Coronary artery (tissue), 2 donors: ENCODE measurements around the gene CNPY1.
"Not testable (repeated sequence)": the region's sequence is repeated elsewhere in the genome, so short reads cannot be mapped to it uniquely, and the experiment has no call there.

ENCODE experiments used
- DNase-seq: peaks from one replicate; pipeline ENCODE4 v3.0.0-alpha.2; 2017; ENCODE audit warnings: low spot score
- H3K27ac ChIP-seq, 2 donors: fragments of 200-600 bp; sonication (generic); one replicate each; pipeline ENCODE4 v1.5.1; 2016 to 2019
- H3K4me3 ChIP-seq: fragments of 200-600 bp; sonication (generic); 2 replicates; pipeline ENCODE4 v1.5.1; 2016; ENCODE audit warnings: mild to moderate bottlenecking, moderate library complexity
- TF ChIP-seq, protein P1 (sequence below): fragments of 200-600 bp; sonication (generic); IDR thresholded peaks from one replicate; pipeline ENCODE4 v1.5.1; 2019; ENCODE audit warnings: antibody characterized with exemption

CNPY1 gene

GRCh38 chr7:155526225-155526624, 20.1 kb downstream of the CNPY1 start:
- DNase-seq, result peak; percentile 40
- no peak overlapping the region for H3K4me3 ChIP-seq
- TF ChIP-seq, protein P1, sequence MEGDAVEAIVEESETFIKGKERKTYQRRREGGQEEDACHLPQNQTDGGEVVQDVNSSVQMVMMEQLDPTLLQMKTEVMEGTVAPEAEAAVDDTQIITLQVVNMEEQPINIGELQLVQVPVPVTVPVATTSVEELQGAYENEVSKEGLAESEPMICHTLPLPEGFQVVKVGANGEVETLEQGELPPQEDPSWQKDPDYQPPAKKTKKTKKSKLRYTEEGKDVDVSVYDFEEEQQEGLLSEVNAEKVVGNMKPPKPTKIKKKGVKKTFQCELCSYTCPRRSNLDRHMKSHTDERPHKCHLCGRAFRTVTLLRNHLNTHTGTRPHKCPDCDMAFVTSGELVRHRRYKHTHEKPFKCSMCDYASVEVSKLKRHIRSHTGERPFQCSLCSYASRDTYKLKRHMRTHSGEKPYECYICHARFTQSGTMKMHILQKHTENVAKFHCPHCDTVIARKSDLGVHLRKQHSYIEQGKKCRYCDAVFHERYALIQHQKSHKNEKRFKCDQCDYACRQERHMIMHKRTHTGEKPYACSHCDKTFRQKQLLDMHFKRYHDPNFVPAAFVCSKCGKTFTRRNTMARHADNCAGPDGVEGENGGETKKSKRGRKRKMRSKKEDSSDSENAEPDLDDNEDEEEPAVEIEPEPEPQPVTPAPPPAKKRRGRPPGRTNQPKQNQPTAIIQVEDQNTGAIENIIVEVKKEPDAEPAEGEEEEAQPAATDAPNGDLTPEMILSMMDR, result no peak
- H3K27ac ChIP-seq, result no peak overlapping the region

DNA sequence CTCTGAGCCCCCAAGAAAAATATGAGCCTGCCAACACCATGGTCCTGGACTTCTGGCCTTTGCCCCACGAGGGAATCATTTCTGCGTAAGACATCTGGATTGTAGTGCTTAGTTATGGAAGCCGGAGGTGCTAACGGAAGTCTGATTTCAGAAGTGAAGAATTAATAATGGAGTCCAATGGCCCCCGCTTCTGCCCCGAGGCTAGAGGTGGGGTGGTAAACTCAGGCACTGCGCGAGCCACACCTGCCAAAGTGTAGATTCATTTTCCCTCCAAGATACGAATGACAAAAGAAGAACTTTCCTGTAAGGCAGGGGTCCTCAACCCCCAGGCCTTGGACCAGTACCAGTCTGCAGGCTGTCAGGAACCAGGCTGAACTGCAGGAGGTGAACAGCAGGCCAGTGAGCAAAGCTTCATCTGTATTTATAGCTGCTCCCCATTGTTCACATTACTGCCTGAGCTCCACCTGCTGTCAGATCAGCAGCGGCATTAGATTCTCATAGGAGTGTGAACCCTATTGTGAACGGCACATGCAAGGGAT, 22.3 kb downstream of the CNPY1 start:
- TF ChIP-seq, protein P1, result no peak

GRCh38 chr7:155523168-155523675, 23.1 kb downstream of the CNPY1 start:
- Histone ChIP-seq H3K4me3 (no peak overlapping the region), H3K27ac (no peak overlapping the region)
- TF ChIP-seq, protein P1, result no peak
- no peak for DNase-seq

More for the DNA sequence above, 22.3 kb downstream of the CNPY1 start:
- Histone ChIP-seq H3K27ac (no peak overlapping the region), H3K4me3 (no peak overlapping the region)
- no peak for DNase-seq

- H3K27ac ChIP-seq, result no peak overlapping the region
- peak; percentile 62 for DNase-seq
- no peak overlapping the region for H3K4me3 ChIP-seq
- TF ChIP-seq, protein P1, result no peak
Measured at GRCh38 chr7:155521743-155522398, 24.5 kb downstream of the CNPY1 start.

DNA sequence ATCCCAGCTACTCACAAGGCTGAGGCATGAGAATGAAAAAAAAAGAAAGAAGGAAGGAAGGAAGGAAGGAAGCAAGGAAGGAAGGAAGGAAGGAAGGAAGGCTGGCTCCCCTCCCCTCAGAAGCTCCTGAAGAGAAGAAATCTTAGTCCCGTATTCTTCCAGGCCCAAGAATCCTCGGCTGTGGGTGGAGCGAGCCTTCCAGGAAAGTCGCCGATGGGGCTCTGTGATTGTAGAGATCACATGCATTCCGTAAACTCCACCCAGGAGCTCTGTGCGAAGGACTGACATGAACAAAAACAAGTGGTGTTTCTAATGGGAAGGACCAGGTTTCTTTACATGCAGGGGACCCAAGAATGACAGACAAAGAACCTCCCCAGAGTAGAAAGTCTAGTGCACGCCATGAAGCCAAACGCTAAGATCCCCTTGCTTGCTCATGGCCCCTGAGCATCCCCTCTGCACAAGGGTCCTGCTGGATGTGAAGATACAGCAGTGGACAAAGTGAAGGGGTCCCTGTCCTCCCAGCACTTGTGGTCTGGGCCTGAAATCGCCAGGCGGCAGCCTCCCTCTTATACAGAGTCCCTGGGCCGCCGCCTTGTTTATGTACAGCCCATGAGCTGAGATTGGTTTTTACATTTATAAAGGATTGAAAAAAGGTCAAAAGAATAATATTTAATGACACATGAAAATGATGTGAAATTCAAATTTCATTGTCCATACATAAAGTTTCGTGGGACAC, 25.2 kb downstream of the CNPY1 start:
- TF ChIP-seq, protein P1, result no peak
- no peak for DNase-seq
- no peak overlapping the region for H3K4me3 ChIP-seq
- H3K27ac ChIP-seq, result no peak overlapping the region

GRCh38 chr7:155520114-155520513, 26.2 kb downstream of the CNPY1 start:
- Histone ChIP-seq H3K4me3 (no peak overlapping the region), H3K27ac (no peak overlapping the region)
- TF ChIP-seq, protein P1, result no peak
- no peak for DNase-seq

DNA sequence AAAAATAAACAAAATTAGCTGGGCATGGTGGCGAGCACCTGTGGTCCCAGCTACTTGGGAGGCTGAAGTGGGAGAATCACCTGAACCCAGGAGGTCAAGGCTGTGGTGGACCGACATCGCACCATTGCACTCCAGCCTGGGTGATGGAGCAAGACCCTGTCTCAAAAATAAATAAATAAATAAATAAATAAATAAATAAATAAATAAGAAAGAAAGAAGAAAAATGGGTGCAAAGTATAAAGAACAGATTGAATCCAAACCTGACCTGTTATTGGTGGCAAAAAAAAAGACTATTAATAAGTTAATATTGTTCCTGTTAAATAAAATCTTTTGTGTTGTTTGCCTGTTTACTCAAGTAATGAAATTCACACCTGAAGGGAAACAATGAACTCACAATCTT, 27.0 kb downstream of the CNPY1 start:
- not testable (repeated sequence) for H3K4me3 ChIP-seq, H3K27ac ChIP-seq, DNase-seq
